Heart right ventricle (tissue), 16 donors: ENCODE results near the gene ZNF180. TPM values are rescaled to one million over a fixed set of nuclear protein-coding genes. Genes with fewer than 3 reads are reported as not detected.

ENCODE experiments used
- ATAC-seq, 8 donors: fragments of 200-7000 bp; cut with Tn5 transposase; one replicate each; pipeline ENCODE4 v1.9.1; 2020; ENCODE audit warnings: mild to moderate bottlenecking in 8 of 8, moderate library complexity in 8 of 8, moderate number of reproducible peaks in 1 of 8
- DNase-seq, 2 donors: peaks; one replicate each; pipeline ENCODE4 v3.0.0-alpha.2; 2020
- H3K27ac ChIP-seq, 10 donors: fragments of 200-600 bp; sonication (generic) in 2 of 10; one replicate each; pipeline versions ENCODE4 v1.5.0 to v1.8.0; 2020 to 2022; ENCODE audit warnings: mild to moderate bottlenecking in 3 of 10
- H3K27me3 ChIP-seq, 7 donors: fragments of 200-600 bp; one replicate each; pipeline ENCODE4 v1.8.0; 2021 to 2022; ENCODE audit warnings: mild to moderate bottlenecking in 2 of 7
- H3K36me3 ChIP-seq, 9 donors: fragments of 200-600 bp; sonication (generic) in 1 of 9; one replicate each; pipeline versions ENCODE4 v1.5.0 to v1.8.0; 2020 to 2022; ENCODE audit warnings: mild to moderate bottlenecking in 2 of 9
- H3K4me1 ChIP-seq, 9 donors: fragments of 200-600 bp; sonication (generic) in 1 of 9; one replicate each; pipeline versions ENCODE4 v1.5.0 to v1.8.0; 2020 to 2022; ENCODE audit warnings: mild to moderate bottlenecking in 4 of 9
- H3K4me3 ChIP-seq, 10 donors: fragments of 200-600 bp; sonication (generic) in 2 of 10; one replicate each; pipeline versions ENCODE4 v1.5.0 to v1.8.0; 2020 to 2022; ENCODE audit warnings: mild to moderate bottlenecking in 7 of 10, moderate library complexity in 2 of 10
- H3K9me3 ChIP-seq, 11 donors: fragments of 200-600 bp in 10 of 11; sonication (generic) in 2 of 11; one replicate each; pipeline versions ENCODE4 v1.5.0 to v1.8.0; 2013 to 2022; ENCODE audit warnings: mild to moderate bottlenecking in 2 of 11, control low read depth in 1 of 11, moderate library complexity in 1 of 11
- WGBS, 2 donors: extraction: QIAGEN DNeasy Blood & Tissue Kit; methylation state at CpG; one replicate each; pipeline ENCODE4 v1.1.7; 2013; ENCODE audit warnings: inconsistent platforms in 1 of 2; 5-methylcytosine and 5-hydroxymethylcytosine counted together
- intact Hi-C, 10 donors: fragments of 100-400 bp; cut with DNase I; formaldehyde crosslinking; loops; one replicate each; pipeline versions ENCODE4 v1.11.1 to v1.14.2; 2022
- polyA plus RNA-seq, 2 donors: library from polyadenylated mRNA; stranded (reverse); fragments of 200-250 nt; gene quantifications; one replicate each; pipeline ENCODE4 v1.2.3, GENCODE V29; 2013
- total RNA-seq, 10 donors: library from RNA; stranded (reverse); fragmentation: NEBNext Ultra II Directional in 3 of 10; extraction: Animal tissue kit (Norgen Biotek cat#: 25700) in 3 of 10; gene quantifications; one replicate each; pipeline versions ENCODE4 v1.2.1 to v1.2.4, GENCODE V29; 2021 to 2023
- TF ChIP-seq, protein P1 (sequence below), 9 donors: fragments of 200-600 bp; sonication (generic) in 2 of 9; IDR thresholded peaks; one replicate each; pipeline versions ENCODE4 v1.5.0 to v1.8.0; 2021 to 2022; ENCODE audit warnings: antibody characterized with exemption in 9 of 9, mild to moderate bottlenecking in 5 of 9, moderate library complexity in 1 of 9
- donor health status: Arrhythmogenic right ventricular cardiomyopathy.
- donor health status: ischemic (EF 13 %, LVEDD 7.1; RV severe dilation, severe dysfunction).
- donor health status: healthy with polysubstance abuse.
- donor health status: DM: no; HTN: yes; CAD: no.
- donor health status: DM: no; HTN: no; CAD: no.
- donor health status: ischemic (EF 25% LVEDD 6.9; RV normal size, moderate dysfunction).
- donor health status: ischemic (EF 25% LVEDD 5.7; RV mildly dilated, moderate dysfunction).
- donor health status: healthy.
- donor health status: DM: yes; HTN: yes; CAD: no.
- donor health status: Ischemic cardiomyopathy.
- donor health status: ischemic (EF 35%, LVEDD 5.7; RV mildly dilated, moderate dysfunction).
- donor health status: nonischemic (EF 11% LVEDD 7.7; RV severe dilation, severe dysfunction).
- donor health status: DM: yes; HTN: yes; CAD: no.
- donor health status: PGD.
- donor health status: ischemic (EF 29% LVEDD 5.4; RV normal size, mild dysfunction).
- donor health status: nonischemic (EF 23%, LVEDD 6.1; RV moderate dilation, normal function).

The ZNF180 gene
- total and polyA plus RNA-seq, 12 donors: 1.7 to 6.7 (median 4.5) TPM

- TF ChIP-seq, protein P1, sequence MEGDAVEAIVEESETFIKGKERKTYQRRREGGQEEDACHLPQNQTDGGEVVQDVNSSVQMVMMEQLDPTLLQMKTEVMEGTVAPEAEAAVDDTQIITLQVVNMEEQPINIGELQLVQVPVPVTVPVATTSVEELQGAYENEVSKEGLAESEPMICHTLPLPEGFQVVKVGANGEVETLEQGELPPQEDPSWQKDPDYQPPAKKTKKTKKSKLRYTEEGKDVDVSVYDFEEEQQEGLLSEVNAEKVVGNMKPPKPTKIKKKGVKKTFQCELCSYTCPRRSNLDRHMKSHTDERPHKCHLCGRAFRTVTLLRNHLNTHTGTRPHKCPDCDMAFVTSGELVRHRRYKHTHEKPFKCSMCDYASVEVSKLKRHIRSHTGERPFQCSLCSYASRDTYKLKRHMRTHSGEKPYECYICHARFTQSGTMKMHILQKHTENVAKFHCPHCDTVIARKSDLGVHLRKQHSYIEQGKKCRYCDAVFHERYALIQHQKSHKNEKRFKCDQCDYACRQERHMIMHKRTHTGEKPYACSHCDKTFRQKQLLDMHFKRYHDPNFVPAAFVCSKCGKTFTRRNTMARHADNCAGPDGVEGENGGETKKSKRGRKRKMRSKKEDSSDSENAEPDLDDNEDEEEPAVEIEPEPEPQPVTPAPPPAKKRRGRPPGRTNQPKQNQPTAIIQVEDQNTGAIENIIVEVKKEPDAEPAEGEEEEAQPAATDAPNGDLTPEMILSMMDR (IDR thresholded peaks at IDR 0.05): no peak
- ATAC-seq: no peak
- peaks cover 0 to 100% (median 36%) of the 10 kb centered on the region in 11 donors for H3K9me3 ChIP-seq
Measured at GRCh38 chr19:44438441-44438840, 61.9 kb downstream of the ZNF180 start.

GRCh38 chr19:44435441-44435840 lies 64.9 kb downstream of the ZNF180 start:
- Histone ChIP-seq H3K36me3 (peaks cover 3 to 100% (median 43%) of the 10 kb centered on the region in 9 donors), H3K27me3 (no peaks in the 10 kb centered on the region), H3K4me3 (no peak overlapping the region), H3K27ac (no peak overlapping the region), H3K4me1 (no peaks in the 10 kb centered on the region), H3K9me3 (peaks cover 0 to 100% (median 49%) of the 10 kb centered on the region in 11 donors)
- WGBS, 2 donors: 98 to 100% methylated on average over 2 of the region's 2 CpGs
- TF ChIP-seq, protein P1 (IDR thresholded peaks at IDR 0.05): no peak
- DNase-seq: no peak
- no peak for ATAC-seq
- intact Hi-C loops: no loop called here

More at GRCh38 chr19:44438441-44438840, 61.9 kb downstream of the ZNF180 start:
- 94 to 96% methylated on average over 3 of the region's 3 CpGs for WGBS, 2 donors
- peaks cover 0 to 100% (median 42%) of the 10 kb centered on the region in 9 donors for H3K36me3 ChIP-seq
- no peaks in the 10 kb centered on the region for H3K4me1 ChIP-seq
- H3K4me3 ChIP-seq: no peak overlapping the region
- H3K27me3 ChIP-seq: no peaks in the 10 kb centered on the region
- no peak overlapping the region for H3K27ac ChIP-seq
- no peak for DNase-seq
- intact Hi-C loops: no loop called here

DNA sequence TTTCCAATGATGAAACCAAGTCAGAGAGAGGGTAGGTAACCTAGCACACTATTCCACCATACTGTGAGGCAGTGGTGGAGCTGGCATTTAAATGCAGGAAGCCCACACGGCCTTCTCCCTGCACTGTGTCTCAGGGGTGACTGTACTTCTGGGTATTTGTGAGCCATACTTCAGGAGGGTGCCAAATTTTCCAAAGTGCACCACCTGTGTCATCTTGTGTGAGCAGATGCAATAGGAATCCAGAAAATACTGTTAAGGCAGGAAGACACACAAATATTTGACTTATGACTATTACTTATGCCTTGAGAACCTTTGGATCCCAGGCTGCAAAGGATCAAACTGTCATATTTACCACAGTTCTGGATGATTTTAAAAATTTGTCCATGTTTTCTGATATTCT lies 69.4 kb downstream of the ZNF180 start:
- ATAC-seq: no peak

More for the DNA sequence above, 69.4 kb downstream of the ZNF180 start:
- 97 to 100% methylated on average over 1 of the region's 1 CpG for WGBS, 2 donors
- Histone ChIP-seq H3K27me3 (no peaks in the 10 kb centered on the region), H3K4me1 (no peaks in the 10 kb centered on the region), H3K36me3 (peaks cover 3 to 100% (median 54%) of the 10 kb centered on the region in 9 donors), H3K9me3 (peaks cover 0 to 100% (median 71%) of the 10 kb centered on the region in 11 donors), H3K27ac (no peak overlapping the region), H3K4me3 (no peak overlapping the region)
- TF ChIP-seq, protein P1 (IDR thresholded peaks at IDR 0.05): no peak
- DNase-seq: no peak
- intact Hi-C loops: no loop called here

Other genes starting within 250 kb of the ZNF180 start
- 10 to 100 TPM in 1 of 10 donors, 1 to 10 TPM in 9; 4.9 to 10.2 (median 6.8) TPM for gene ZNF233, start 240.6 kb downstream of the ZNF180 start, total RNA-seq
- 1 to 10 TPM in 1 of 2 donors, under 1 TPM in 1; 0.67 to 6.0 TPM for gene ZNF233, start 240.6 kb downstream of the ZNF180 start, polyA plus RNA-seq
- 1 to 10 TPM; 2.4 to 5.1 (median 3.6) TPM for gene ZNF235, start 195.5 kb downstream of the ZNF180 start, total RNA-seq
- 1 to 10 TPM; 1.2 to 6.4 TPM for gene ZNF235, start 195.5 kb downstream of the ZNF180 start, polyA plus RNA-seq
- gene ZNF112, start 143.8 kb downstream of the ZNF180 start, total RNA-seq: 1 to 10 TPM; 2.6 to 6.4 (median 5.0) TPM
- 1 to 10 TPM; 1.5 to 1.6 TPM for gene ZNF112, start 143.8 kb downstream of the ZNF180 start, polyA plus RNA-seq
- gene ZNF285, start 98.9 kb downstream of the ZNF180 start, total RNA-seq: 1 to 10 TPM; 3.3 to 5.0 (median 3.8) TPM
- 1 to 10 TPM; 2.0 to 4.5 TPM for gene ZNF285, start 98.9 kb downstream of the ZNF180 start, polyA plus RNA-seq
- gene ZNF229, start 52.0 kb downstream of the ZNF180 start, total RNA-seq: 10 to 100 TPM in 1 of 10 donors, 1 to 10 TPM in 9; 5.4 to 11.4 (median 6.9) TPM
- gene ZNF229, start 52.0 kb downstream of the ZNF180 start, polyA plus RNA-seq: 1 to 10 TPM; 2.4 to 2.6 TPM
- not detected for gene CEACAM20, start 29.2 kb upstream of the ZNF180 start, total RNA-seq
- not detected for gene CEACAM20, start 29.2 kb upstream of the ZNF180 start, polyA plus RNA-seq
- not detected for gene IGSF23, start 113.0 kb upstream of the ZNF180 start, total RNA-seq
- gene IGSF23, start 113.0 kb upstream of the ZNF180 start, polyA plus RNA-seq: under 1 TPM in 1 of 2 donors, not detected in 1; 0.86 TPM
- 100 to 1,000 TPM in 1 of 10 donors, 10 to 100 TPM in 9; 38.3 to 108 (median 41.8) TPM for gene PVR, start 143.4 kb upstream of the ZNF180 start, total RNA-seq
- gene PVR, start 143.4 kb upstream of the ZNF180 start, polyA plus RNA-seq: 10 to 100 TPM; 47.3 to 74.8 TPM
- gene CEACAM19, start 171.0 kb upstream of the ZNF180 start, total RNA-seq: 10 to 100 TPM in 1 of 10 donors, 1 to 10 TPM in 9; 3.3 to 10.7 (median 5.1) TPM
- gene CEACAM19, start 171.0 kb upstream of the ZNF180 start, polyA plus RNA-seq: 10 to 100 TPM in 1 of 2 donors, 1 to 10 TPM in 1; 5.2 to 36.8 TPM
- gene CEACAM16, start 198.6 kb upstream of the ZNF180 start, total RNA-seq: not detected
- not detected for gene CEACAM16, start 198.6 kb upstream of the ZNF180 start, polyA plus RNA-seq
- gene BCL3, start 248.2 kb upstream of the ZNF180 start, total RNA-seq: 10 to 100 TPM in 9 of 10 donors, 1 to 10 TPM in 1; 7.1 to 76.3 (median 20.3) TPM
- gene BCL3, start 248.2 kb upstream of the ZNF180 start, polyA plus RNA-seq: 10 to 100 TPM; 20.7 to 30.7 TPM